RWPE2 (cell line): ENCODE results near the gene YWHAG.

Experiments used
- ATAC-seq: fragments of 200-7000 bp; cut with Tn5 transposase; 3 replicates; pipeline ENCODE4 v1.9.1; 2021; ENCODE audit warnings: low read depth
- DNase-seq: peaks from one replicate; pipeline ENCODE4 v3.0.0-alpha.2; 2020; ENCODE audit warnings: low spot score
- H3K27ac ChIP-seq: fragments of 450-650 bp; 2 replicates; pipeline ENCODE4 v1.5.1; 2017; ENCODE audit warnings: mild to moderate bottlenecking; ENCODE audit not compliant: poor library complexity, severe bottlenecking
- H3K27me3 ChIP-seq: fragments of 250-450 bp; sonication (Bioruptor Pico); 2 replicates; pipeline ENCODE4 v1.5.1; 2021; ENCODE audit warnings: mild to moderate bottlenecking, moderate library complexity; ENCODE audit not compliant: insufficient read depth, poor library complexity, severe bottlenecking
- H3K36me3 ChIP-seq: fragments of 250-450 bp; sonication (Bioruptor Pico); 2 replicates; pipeline ENCODE4 v1.5.1; 2020; ENCODE audit warnings: low read depth, mild to moderate bottlenecking, moderate library complexity
- H3K4me1 ChIP-seq: fragments of 250-450 bp; sonication (Bioruptor Pico); 2 replicates; pipeline ENCODE4 v1.5.1; 2021; ENCODE audit warnings: mild to moderate bottlenecking, moderate library complexity; ENCODE audit not compliant: insufficient read depth, poor library complexity, severe bottlenecking
- H3K4me3 ChIP-seq: fragments of 250-450 bp; sonication (Bioruptor Pico); 2 replicates; pipeline ENCODE4 v1.5.1; 2021; ENCODE audit warnings: mild to moderate bottlenecking, moderate library complexity; ENCODE audit not compliant: severe bottlenecking
- H3K9me3 ChIP-seq: fragments of 250-450 bp; sonication (Bioruptor Pico); 2 replicates; pipeline ENCODE4 v1.5.1; 2021; ENCODE audit warnings: mild to moderate bottlenecking, moderate library complexity; ENCODE audit not compliant: severe bottlenecking
- TF ChIP-seq, protein P1 (sequence below): fragments of 450-650 bp; IDR thresholded peaks from one replicate; pipeline ENCODE4 v1.5.1; 2017; ENCODE audit warnings: mild to moderate bottlenecking, moderate library complexity; ENCODE audit not compliant: poor library complexity, severe bottlenecking

YWHAG gene

DNA sequence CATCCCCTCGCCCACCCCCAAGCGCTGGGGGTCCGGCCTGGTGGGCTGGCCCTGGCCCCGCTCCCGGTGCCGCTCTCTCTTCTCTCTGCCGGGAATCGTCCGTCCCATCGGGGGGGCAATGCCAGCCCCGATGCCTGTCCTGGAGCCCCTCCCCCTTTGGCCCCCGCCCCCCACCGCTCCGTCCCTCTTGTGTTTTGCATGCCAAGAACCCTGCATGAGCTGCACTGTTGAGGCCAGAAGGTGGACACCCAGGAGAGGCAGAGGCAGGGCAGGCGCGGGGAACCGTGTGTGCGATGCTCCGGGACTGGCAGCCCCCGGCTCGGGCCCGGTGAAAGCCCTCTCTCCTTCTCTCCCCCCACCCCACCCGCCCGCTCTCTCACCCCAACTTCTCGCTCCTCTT lies 78.4 kb downstream of the YWHAG start:
- no peak overlapping the region for H3K4me3 ChIP-seq
- no peaks in the 10 kb centered on the region for H3K36me3 ChIP-seq
- DNase-seq (no peak), ATAC-seq (no peak)
- TF ChIP-seq, protein P1, sequence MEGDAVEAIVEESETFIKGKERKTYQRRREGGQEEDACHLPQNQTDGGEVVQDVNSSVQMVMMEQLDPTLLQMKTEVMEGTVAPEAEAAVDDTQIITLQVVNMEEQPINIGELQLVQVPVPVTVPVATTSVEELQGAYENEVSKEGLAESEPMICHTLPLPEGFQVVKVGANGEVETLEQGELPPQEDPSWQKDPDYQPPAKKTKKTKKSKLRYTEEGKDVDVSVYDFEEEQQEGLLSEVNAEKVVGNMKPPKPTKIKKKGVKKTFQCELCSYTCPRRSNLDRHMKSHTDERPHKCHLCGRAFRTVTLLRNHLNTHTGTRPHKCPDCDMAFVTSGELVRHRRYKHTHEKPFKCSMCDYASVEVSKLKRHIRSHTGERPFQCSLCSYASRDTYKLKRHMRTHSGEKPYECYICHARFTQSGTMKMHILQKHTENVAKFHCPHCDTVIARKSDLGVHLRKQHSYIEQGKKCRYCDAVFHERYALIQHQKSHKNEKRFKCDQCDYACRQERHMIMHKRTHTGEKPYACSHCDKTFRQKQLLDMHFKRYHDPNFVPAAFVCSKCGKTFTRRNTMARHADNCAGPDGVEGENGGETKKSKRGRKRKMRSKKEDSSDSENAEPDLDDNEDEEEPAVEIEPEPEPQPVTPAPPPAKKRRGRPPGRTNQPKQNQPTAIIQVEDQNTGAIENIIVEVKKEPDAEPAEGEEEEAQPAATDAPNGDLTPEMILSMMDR = no peak
- H3K4me1 ChIP-seq = no peaks in the 10 kb centered on the region
- H3K27ac ChIP-seq = no peak overlapping the region
- peaks cover 8% of the 10 kb centered on the region for H3K27me3 ChIP-seq
- no peaks in the 10 kb centered on the region for H3K9me3 ChIP-seq

DNA sequence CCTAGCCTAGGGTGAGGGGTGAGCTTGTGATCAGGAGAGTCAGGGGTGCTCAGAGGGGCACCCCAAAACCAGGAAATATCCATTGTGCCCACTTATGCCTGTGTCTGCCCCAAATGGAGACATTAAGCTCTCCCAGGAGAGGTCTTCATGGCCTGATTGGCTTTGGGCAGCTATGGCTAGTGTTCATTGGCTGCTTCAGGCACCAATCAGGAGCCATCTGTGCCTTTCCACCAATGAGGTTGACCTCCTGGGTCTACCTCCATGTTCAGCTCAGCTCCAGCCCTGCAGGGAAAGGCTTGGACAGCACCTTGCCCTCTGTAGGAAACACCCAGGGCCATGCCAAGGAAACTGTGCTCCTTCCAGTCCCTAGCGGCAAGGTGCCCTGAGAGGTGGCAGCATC lies 80.3 kb downstream of the YWHAG start:
- Histone ChIP-seq H3K4me3 (no peak overlapping the region), H3K27ac (no peak overlapping the region), H3K9me3 (no peaks in the 10 kb centered on the region), H3K36me3 (no peaks in the 10 kb centered on the region), H3K4me1 (no peaks in the 10 kb centered on the region), H3K27me3 (peaks cover 8% of the 10 kb centered on the region)
- TF ChIP-seq, protein P1 = no peak
- ATAC-seq = no peak
- DNase-seq = no peak
